Measurements from ENCODE around the gene HIGD2A. TPM values are rescaled to one million over a fixed set of nuclear protein-coding genes. Genes with fewer than 3 reads are reported as not detected.

Gene HIGD2A
- total and polyA plus RNA-seq, 2 of the 13 experiments (the other 11 are each of a cell fraction or from before 2014, with no cell fraction given): 89.2 to 146 TPM

DNA sequence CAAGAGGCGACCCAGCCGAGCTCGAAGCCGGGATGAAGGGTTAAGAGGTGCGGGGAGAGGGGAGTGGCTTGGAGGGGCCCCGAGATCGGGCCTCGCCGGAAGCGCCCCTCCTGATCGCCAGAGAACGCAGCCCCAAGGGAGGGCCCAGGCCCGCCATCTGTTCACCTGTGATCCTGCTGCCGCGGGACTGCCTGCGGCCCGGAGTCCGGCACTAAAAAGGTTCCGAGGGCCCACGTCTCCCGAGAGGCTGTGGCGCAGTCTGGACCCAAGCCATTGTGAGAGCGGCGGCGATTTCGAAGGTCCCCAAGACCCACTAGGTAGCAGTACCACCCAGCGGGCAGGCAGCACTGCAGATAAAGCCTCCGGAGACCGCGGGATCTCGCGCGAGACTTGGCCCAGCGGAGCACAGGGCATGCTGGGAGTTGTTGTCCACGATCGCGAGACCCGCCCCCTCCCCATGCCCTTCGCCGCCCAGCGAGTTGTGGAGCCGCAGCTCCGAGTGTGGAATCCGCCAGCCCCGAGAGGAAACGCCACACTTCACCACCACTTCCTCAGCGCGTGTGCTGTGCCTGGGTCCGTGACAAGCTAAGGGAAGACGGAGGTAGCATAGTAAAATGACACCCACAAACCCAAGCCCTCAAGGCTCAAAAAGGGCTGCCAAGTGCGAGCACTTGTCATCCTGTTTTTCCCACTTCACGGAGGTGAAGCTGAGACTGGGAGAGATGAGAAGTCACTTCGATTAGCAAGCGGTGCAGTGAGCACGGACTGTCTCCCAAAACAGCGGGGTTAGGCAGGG, 26.9 kb upstream of the HIGD2A start, which contains the start of gene KIAA1191 (continued):
- peak; percentile 85; the same call in 1 of the 2 replicates for TF ChIP-seq KAT7 (CRISPR knock-in tag; IDR thresholded peaks at IDR 0.05; ENCODE audit: borderline replicate concordance)
- TF ChIP-seq ZC3H4 (CRISPR knock-in tag; IDR thresholded peaks at IDR 0.05; ENCODE audit: borderline replicate concordance): no peak
- TF ChIP-seq, protein P1, sequence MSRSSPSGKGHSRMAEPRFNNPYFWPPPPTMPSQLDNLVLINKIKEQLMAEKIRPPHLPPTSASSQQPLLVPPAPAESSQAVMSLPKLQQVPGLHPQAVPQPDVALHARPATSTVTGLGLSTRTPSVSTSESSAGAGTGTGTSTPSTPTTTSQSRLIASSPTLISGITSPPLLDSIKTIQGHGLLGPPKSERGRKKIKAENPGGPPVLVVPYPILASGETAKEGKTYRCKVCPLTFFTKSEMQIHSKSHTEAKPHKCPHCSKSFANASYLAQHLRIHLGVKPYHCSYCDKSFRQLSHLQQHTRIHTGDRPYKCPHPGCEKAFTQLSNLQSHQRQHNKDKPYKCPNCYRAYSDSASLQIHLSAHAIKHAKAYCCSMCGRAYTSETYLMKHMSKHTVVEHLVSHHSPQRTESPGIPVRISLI (CRISPR knock-in tag; IDR thresholded peaks at IDR 0.05; ENCODE audit: borderline replicate concordance): peak; percentile 15; the same call in 1 of the 2 replicates
- TF ChIP-seq ZNF747 (CRISPR knock-in tag; IDR thresholded peaks at IDR 0.05; ENCODE audit: borderline replicate concordance): no peak
- TF ChIP-seq, protein P2, sequence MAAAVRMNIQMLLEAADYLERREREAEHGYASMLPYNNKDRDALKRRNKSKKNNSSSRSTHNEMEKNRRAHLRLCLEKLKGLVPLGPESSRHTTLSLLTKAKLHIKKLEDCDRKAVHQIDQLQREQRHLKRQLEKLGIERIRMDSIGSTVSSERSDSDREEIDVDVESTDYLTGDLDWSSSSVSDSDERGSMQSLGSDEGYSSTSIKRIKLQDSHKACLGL (CRISPR knock-in tag; IDR thresholded peaks at IDR 0.05): peak; percentile 22; the same call in 1 of the 2 replicates
- TF ChIP-seq, protein P3, sequence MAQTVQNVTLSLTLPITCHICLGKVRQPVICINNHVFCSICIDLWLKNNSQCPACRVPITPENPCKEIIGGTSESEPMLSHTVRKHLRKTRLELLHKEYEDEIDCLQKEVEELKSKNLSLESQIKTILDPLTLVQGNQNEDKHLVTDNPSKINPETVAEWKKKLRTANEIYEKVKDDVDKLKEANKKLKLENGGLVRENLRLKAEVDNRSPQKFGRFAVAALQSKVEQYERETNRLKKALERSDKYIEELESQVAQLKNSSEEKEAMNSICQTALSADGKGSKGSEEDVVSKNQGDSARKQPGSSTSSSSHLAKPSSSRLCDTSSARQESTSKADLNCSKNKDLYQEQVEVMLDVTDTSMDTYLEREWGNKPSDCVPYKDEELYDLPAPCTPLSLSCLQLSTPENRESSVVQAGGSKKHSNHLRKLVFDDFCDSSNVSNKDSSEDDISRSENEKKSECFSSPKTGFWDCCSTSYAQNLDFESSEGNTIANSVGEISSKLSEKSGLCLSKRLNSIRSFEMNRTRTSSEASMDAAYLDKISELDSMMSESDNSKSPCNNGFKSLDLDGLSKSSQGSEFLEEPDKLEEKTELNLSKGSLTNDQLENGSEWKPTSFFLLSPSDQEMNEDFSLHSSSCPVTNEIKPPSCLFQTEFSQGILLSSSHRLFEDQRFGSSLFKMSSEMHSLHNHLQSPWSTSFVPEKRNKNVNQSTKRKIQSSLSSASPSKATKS (CRISPR knock-in tag; IDR thresholded peaks at IDR 0.05): no peak
- TF ChIP-seq SP1 (IDR thresholded peaks at IDR 0.05): no peak
- peak; percentile 61 for TF ChIP-seq SP1 (CRISPR knock-in tag; IDR thresholded peaks at IDR 0.05)
- TF ChIP-seq, protein P4, sequence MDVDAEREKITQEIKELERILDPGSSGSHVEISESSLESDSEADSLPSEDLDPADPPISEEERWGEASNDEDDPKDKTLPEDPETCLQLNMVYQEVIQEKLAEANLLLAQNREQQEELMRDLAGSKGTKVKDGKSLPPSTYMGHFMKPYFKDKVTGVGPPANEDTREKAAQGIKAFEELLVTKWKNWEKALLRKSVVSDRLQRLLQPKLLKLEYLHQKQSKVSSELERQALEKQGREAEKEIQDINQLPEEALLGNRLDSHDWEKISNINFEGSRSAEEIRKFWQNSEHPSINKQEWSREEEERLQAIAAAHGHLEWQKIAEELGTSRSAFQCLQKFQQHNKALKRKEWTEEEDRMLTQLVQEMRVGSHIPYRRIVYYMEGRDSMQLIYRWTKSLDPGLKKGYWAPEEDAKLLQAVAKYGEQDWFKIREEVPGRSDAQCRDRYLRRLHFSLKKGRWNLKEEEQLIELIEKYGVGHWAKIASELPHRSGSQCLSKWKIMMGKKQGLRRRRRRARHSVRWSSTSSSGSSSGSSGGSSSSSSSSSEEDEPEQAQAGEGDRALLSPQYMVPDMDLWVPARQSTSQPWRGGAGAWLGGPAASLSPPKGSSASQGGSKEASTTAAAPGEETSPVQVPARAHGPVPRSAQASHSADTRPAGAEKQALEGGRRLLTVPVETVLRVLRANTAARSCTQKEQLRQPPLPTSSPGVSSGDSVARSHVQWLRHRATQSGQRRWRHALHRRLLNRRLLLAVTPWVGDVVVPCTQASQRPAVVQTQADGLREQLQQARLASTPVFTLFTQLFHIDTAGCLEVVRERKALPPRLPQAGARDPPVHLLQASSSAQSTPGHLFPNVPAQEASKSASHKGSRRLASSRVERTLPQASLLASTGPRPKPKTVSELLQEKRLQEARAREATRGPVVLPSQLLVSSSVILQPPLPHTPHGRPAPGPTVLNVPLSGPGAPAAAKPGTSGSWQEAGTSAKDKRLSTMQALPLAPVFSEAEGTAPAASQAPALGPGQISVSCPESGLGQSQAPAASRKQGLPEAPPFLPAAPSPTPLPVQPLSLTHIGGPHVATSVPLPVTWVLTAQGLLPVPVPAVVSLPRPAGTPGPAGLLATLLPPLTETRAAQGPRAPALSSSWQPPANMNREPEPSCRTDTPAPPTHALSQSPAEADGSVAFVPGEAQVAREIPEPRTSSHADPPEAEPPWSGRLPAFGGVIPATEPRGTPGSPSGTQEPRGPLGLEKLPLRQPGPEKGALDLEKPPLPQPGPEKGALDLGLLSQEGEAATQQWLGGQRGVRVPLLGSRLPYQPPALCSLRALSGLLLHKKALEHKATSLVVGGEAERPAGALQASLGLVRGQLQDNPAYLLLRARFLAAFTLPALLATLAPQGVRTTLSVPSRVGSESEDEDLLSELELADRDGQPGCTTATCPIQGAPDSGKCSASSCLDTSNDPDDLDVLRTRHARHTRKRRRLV (CRISPR knock-in tag; IDR thresholded peaks at IDR 0.05): peak; percentile 62; the same call in 1 of the 2 replicates
- TF ChIP-seq ZNF317 (CRISPR knock-in tag; IDR thresholded peaks at IDR 0.05): no peak; the same call in 1 of the 2 replicates
- TF ChIP-seq, protein P5, sequence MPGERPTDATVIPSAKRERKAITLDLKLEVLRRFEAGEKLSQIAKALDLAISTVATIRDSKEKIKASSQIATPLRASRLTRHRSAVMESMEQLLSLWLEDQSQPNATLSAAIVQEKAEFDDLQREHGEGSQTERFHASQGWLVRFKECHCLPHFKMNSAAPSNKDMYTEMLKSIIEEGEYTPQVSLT (CRISPR knock-in tag; IDR thresholded peaks at IDR 0.05; ENCODE audit: borderline replicate concordance, low read depth): no peak
- no peak for TF ChIP-seq SMYD3 (CRISPR knock-in tag; IDR thresholded peaks at IDR 0.05)
- TF ChIP-seq TRIM24 (CRISPR knock-in tag; IDR thresholded peaks at IDR 0.05): no peak
- peak; percentile 76; the same call in 1 of the 2 replicates for TF ChIP-seq ZNF543 (CRISPR knock-in tag; IDR thresholded peaks at IDR 0.05)
- no peak for TF ChIP-seq ZNF460 (CRISPR knock-in tag; IDR thresholded peaks at IDR 0.05; ENCODE audit: borderline replicate concordance)
- no peak for TF ChIP-seq JUNB (CRISPR knock-in tag; IDR thresholded peaks at IDR 0.05; ENCODE audit: borderline replicate concordance)
- TF ChIP-seq GATAD1 (CRISPR knock-in tag; IDR thresholded peaks at IDR 0.05): peak; percentile 89
- no peak for TF ChIP-seq ZNF367 (CRISPR knock-in tag; IDR thresholded peaks at IDR 0.05; ENCODE audit: borderline replicate concordance)
- no peak for TF ChIP-seq SSRP1 (CRISPR knock-in tag; IDR thresholded peaks at IDR 0.05)

Measured in HepG2 (cell line).